Measurements from ENCODE around the gene WDR35.
"Not testable (repeated sequence)": the region's sequence is repeated elsewhere in the genome, so short reads cannot be mapped to it uniquely, and the experiment has no call there.

The WDR35 gene

GRCh38 chr2:19890104-19890503 is 99.8 kb downstream of the WDR35 start:
- no peak for DNase-seq

DNA sequence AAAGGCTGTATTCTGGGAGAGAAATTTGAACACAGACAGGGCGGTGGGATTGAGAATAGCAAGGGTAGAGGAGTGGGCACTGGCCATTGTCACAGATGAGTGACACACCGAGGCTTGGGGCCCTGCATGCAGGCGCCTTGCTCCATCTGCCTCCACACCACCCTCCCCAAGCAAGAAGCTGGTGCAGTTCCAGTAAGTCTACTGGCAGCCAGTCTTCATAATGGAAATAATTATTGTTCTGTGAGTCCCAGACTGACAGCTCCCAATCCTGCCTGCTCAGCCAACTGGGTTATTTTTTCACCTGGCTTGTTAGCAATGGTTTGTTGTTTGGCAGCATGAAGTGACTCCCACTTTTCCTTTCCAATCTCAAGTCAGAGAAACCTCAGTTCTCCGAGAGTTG is 101.1 kb downstream of the WDR35 start:
- no peak for DNase-seq

DNA sequence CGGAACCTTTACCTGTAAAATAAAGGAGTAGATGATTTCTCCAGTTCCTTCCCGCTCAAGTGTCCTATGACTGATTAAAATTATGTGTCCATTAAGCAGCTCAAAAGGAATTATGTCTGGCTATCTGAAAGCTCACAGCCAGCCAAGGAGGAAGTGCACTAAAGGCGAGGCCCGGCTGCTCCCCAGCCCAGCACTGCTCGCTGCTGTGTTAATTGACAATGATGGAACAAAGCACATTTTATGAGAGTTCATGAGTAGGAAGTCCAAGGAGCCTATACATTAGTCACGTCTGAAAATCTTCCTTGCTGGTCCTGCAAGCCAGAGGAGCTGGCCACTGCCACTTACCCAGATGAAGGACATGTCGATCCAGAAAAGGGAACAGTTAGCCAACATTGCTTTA is 102.4 kb downstream of the WDR35 start:
- DNase-seq: no peak

GRCh38 chr2:19886261-19886660 is 103.6 kb downstream of the WDR35 start:
- no peak for DNase-seq

DNA sequence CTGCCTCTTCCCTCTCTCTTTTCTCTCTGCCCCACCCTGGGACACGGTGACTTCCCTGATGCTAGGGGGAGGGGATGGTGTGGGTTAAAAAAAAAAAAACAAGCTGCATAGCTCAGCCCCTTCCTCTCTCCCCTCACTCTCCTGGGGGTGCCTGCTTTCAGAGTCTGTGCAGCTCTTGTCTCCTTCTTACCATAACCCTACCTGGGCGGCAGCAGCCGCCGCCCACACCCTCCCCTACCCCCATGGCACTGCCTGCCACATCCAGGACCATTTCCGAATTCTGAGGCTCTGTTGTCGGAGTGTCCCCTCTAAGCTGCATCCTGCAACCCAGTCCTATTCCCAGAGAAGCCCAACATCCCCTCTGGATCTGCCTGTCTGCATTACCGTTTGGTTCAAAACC is 104.1 kb downstream of the WDR35 start:
- no peak for DNase-seq

DNA sequence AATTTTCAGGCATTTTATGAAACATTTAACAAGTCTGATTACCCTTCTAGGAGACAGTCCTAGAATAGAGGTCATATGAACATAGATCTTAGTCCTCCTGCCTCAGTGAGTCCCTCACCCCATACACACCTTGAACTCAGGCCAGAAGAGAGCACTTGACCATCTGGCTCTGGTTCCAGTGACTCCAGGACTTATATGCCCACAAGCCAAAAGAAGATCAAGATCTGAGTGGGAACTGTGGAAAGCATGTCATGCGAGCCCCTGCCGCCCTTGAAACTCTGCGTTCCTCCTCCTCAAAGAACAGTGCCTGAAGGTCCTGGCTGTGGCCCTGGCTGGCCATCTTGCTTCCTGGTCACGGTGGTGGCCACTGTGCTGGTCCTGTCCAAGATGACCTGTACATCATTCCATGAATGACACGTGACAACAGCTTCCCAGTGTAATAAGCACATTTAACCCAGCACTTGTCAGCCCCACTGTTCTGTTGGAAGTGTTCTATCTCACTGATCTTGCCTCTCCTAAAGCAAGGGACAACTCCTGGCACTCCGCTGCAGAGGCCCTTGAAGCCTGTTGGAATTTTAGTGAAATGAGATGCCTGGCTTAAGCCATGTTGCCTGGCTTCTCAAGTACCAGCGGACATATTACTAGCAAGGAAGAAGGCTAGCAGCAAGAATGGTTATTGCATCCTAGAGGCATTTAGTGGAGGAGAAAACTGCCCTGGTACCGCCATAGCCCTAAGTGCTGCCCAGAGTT is 105.8 kb downstream of the WDR35 start:
- DNase-seq: no peak

GRCh38 chr2:19883486-19883885 is 106.4 kb downstream of the WDR35 start:
- DNase-seq: no peak

DNA sequence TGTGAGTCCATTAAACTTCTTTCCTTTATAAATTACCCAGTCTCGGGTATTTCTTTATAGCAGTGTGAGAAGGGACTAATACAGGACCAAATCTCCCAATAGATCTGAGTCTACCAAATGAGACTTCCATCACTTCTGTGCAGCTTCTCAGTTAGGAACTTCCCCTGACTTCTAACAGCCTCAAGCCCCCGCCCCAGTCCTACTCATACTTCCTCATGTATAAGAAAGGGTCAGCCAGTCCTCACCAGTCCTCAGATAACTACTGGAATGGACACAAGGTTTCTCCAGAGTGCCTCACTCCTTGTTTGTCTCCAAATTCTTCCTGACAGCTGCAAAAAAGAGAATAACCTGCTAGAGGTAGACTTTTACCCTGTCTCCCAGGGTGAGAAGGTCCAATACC is 107.6 kb downstream of the WDR35 start:
- no peak for DNase-seq

DNA sequence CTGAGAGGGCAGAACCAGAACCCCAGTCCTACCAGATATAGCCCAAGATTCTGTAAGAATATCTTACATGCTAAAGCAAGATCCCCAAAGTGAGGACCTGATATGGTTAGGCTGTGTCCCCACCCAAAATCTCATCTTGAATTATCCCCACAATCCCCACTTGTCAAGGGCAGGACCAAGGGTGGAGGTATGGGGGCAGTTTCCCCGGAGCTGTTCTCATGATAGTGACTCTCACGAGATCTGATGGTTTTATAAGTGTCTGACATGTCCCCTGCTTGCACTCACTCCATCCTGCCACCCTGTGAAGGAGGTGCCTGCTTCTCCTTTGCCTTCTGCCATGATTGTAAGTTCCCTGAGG is 108.0 kb downstream of the WDR35 start:
- no peak for DNase-seq

- no peak for DNase-seq
Observed at GRCh38 chr2:19881221-19881907, 108.5 kb downstream of the WDR35 start.

DNA sequence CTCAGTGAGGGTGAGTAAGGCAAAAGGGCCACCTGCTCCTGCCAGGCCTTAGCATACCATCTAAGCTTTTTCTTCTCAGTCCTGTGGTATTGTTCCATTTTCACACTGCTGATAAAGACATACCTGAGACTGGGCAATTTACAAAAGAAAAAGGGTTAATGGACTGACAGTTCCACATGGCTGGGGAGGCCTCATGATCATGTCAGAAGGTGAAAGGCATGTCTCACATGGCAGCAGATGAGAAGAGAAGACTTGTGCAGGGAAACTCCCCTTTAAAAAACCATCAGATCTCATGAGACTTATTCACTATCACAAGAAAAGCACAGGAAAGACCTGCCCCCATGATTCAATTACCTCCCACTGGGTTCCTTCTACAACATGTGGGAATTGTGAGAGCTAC is 109.7 kb downstream of the WDR35 start:
- DNase-seq: not testable (repeated sequence)

DNA sequence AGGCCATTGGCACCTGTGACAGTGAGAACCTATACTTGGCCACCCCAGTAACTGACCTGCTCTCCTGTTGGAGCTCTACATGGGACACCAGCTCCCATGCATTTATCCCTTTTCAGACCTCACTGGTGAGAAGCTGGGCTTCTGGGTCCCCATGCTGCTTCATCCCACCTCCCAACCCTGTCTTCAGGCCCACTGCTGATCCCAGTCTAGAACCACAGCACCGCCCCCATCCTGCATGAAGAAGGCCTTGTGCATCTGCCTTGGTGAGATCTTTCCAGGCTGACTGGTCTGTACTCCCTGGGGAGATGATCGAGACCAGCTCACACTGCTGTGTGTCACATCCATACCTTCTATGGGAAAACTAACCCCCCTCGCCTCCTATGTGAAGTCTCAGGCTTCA is 110.8 kb downstream of the WDR35 start:
- no peak for DNase-seq

- DNase-seq: no peak
Observed at GRCh38 chr2:19878268-19879046, 111.4 kb downstream of the WDR35 start.

DNA sequence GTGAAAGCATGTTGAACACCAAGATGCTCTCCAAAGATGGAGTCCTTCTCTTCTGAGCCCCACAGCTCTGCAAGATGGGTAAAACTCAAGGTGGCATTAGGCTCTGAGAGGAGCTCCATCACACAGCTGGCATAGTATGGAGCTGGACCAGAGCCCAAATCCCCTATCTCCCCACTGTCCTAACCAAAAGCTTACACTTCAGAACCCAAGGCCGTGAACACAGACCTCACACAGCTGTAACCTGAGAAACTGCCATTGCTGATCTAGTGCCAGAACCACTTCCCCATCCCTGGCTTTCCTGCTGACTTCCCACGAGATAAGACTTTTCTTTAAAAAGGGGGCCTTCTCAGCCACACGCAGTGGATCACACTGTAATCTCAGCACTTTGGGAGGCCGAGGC is 113.2 kb downstream of the WDR35 start:
- DNase-seq: no peak

DNA sequence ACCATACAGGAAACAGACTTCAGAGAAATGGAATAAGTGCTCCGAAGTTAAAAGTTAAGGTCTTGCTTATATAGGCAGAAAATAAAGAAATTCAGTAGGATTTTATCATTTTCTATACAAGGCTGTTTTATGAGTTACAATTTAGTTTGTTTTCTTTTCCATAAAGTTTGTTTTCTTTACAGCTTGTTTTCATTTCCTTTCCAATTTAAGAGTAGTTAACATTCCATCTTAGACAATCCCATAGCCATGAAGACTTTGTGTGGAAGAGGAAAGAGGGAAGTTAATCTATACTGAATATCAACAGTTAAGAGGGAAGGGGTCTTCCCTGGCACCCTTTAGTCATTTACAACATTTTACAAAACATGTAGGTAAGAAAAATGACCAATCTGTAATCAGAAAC is 114.6 kb downstream of the WDR35 start:
- DNase-seq: no peak

GRCh38 chr2:19874726-19875125 is 115.2 kb downstream of the WDR35 start:
- no peak for DNase-seq

GRCh38 chr2:19873014-19873413 is 116.9 kb downstream of the WDR35 start:
- DNase-seq: no peak

DNA sequence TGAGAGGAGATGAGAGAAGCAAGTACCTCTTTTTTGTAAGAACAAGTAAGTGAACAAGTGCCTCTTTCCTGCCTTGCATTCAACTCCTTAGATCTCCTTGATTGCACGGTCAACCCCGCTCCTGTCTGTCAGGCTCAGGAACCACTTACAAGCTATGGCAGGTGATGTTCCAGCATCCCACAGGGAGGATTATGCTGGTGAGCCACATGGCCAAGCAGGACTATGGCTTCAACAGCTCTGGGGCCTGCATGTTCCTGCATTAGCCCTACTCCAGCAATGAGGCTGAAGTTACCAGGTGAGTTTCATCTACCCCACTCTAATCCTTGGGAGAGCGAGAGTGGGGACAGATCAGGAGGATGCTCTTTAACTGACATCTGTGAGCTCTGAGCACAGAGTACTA is 117.6 kb downstream of the WDR35 start:
- DNase-seq: no peak

- DNase-seq: no peak
Observed at GRCh38 chr2:19871836-19872235, 118.1 kb downstream of the WDR35 start.

DNA sequence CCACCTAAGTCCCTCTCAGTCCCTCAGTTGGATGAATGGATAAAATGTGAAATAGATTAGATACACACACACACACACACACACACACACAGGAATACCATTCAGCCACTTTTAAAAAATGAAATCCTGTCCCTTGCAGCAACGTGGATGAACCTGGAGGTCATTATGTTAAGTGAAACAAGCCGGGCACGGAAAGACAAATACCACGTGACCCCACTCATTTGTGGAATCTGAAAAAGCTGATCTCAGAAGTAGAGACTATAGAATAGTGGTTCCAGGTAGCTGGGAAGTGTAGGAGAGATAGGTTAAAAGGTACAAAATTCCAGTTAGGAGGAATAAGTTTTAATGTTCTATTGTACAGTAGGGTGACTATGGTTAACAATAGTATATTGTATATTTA is 119.1 kb downstream of the WDR35 start:
- DNase-seq: no peak

DNA sequence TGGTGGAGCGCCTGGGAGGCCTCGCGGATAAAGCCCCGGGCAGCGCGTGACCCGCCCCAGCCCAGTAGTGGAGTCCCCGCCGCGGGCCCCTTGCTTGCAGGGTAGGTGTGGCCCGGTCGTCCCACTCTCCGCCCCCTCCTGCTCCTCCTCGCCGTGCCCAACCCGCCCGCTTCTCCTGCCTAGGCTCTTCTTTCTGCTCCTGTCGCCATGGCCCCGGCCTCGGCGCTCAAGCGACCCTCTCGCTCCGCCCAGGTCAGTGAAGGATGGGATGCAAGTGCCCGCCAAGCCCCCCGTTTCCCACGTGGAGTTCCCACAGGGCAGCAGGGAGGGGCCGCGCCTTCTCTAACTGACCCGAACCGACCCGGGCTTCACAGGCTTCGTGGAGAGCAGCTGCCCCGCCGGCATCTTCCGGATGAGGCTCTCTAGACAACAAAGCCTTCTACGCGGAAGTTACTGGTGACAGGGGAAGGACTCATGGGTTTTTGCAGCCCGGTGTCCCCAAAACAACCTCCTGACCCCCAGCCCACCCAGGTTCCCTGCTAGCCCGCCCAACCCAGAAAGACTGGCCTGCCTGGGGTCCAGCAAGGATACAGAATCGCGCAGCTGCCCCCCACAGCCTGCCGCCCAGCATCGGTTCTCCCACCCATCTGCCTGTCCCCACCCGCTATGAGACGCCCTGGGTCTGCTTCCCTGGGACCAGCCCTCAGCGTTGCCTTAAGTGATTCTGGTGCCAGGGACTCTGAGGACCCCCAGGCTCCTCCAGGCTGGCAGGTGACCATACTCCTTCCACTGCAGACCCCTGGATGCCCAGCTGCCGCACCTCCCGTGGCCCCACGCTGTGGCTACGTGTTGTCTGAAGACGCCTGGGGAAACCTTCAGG is 121.0 kb downstream of the WDR35 start:
- peak; percentile 44 for DNase-seq

- no peak for DNase-seq
Observed at GRCh38 chr2:19868224-19868623, 121.7 kb downstream of the WDR35 start.

DNA sequence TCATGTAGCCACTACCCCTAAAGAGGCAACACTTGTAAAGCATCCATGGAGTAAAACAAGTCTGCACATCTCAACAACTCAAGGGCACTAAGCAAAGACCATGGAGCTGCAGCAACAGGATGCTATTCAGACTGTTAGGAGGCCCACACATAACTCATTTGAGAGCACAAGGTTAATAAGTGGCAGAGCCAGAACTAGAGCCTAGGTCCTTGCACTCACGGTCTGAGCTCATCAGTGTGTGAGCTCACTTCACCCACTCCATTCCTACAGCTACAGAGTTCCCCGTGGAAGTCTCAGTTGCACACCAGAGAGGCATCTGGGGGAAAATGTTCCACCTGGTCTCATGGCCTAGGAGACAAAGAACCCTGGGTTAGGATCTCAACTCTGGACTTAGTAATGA is 123.1 kb downstream of the WDR35 start:
- no peak for DNase-seq

Measured in effector CD8-positive, alpha-beta T cell (primary cell).